PC-3 (cell line): ENCODE measurements around the gene INO80B.

Source experiments
- EZH2phosphoT487 ChIP-seq: fragments of 300-600 bp; sonication (generic); IDR thresholded peaks from 2 replicates; pipeline ENCODE4 v1.6.1; 2018; ENCODE audit warnings: mild to moderate bottlenecking, antibody characterized with exemption, low read length, borderline replicate concordance
- TF ChIP-seq, protein P1 (sequence below): fragments of 300-600 bp; sonication (generic); conservative IDR thresholded peaks from 2 replicates; pipeline ENCODE4 v1.5.1; 2017; ENCODE audit warnings: antibody characterized with exemption, low read depth, mild to moderate bottlenecking, low read length

DNA sequence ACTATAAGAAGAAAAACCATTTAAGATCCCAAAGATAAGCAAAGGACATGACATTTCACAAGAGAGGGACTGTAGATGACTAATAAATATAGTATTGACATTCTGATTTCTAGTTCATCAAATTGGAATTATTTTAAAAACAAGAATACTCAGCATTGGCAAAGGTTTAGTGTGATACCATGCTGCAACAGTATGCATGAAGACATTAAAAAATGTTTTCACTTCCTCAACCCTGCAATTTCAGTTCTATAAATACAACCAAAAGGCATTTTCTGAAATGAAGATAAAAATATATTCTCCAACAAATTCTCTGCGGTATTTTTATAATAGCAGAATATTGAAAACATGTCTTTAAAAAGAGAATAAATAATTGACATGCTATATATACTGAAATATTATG, 35.5 kb upstream of the INO80B start:
- TF ChIP-seq, protein P1, sequence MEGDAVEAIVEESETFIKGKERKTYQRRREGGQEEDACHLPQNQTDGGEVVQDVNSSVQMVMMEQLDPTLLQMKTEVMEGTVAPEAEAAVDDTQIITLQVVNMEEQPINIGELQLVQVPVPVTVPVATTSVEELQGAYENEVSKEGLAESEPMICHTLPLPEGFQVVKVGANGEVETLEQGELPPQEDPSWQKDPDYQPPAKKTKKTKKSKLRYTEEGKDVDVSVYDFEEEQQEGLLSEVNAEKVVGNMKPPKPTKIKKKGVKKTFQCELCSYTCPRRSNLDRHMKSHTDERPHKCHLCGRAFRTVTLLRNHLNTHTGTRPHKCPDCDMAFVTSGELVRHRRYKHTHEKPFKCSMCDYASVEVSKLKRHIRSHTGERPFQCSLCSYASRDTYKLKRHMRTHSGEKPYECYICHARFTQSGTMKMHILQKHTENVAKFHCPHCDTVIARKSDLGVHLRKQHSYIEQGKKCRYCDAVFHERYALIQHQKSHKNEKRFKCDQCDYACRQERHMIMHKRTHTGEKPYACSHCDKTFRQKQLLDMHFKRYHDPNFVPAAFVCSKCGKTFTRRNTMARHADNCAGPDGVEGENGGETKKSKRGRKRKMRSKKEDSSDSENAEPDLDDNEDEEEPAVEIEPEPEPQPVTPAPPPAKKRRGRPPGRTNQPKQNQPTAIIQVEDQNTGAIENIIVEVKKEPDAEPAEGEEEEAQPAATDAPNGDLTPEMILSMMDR, result no peak
- TF ChIP-seq EZH2phosphoT487, result no peak
